Heart left ventricle (tissue), 16 donors: ENCODE results near the gene HMGB2. TPM values are rescaled to one million over a fixed set of nuclear protein-coding genes. Genes with fewer than 3 reads are reported as not detected.

Source experiments
- ATAC-seq, 4 donors: fragments of 200-7000 bp; cut with Tn5 transposase; one replicate each; pipeline ENCODE4 v1.9.1; 2020 to 2022; ENCODE audit warnings: moderate library complexity in 4 of 4, mild to moderate bottlenecking in 3 of 4, moderate number of reproducible peaks in 1 of 4
- DNase-seq, 5 donors: peaks; one replicate each; pipeline ENCODE4 v3.0.0-alpha.2; 2020
- H3K27ac ChIP-seq, 12 donors: fragments of 200-600 bp; sonication (generic) in 4 of 12; one replicate each; pipeline versions ENCODE4 v1.5.0 to v1.8.0; 2016 to 2022; ENCODE audit warnings: mild to moderate bottlenecking in 2 of 12
- H3K27me3 ChIP-seq, 9 donors: fragments of 200-600 bp; sonication (generic) in 2 of 9; one replicate each; pipeline versions ENCODE4 v1.5.1 to v1.8.0; 2016 to 2022; ENCODE audit warnings: mild to moderate bottlenecking in 3 of 9
- H3K36me3 ChIP-seq, 9 donors: fragments of 200-600 bp; sonication (generic) in 2 of 9; one replicate each; pipeline versions ENCODE4 v1.5.0 to v1.8.0; 2018 to 2022; ENCODE audit warnings: mild to moderate bottlenecking in 2 of 9
- H3K4me1 ChIP-seq, 12 donors: fragments of 200-600 bp; sonication (generic) in 4 of 12; one replicate each; pipeline versions ENCODE4 v1.5.0 to v1.8.0; 2016 to 2022; ENCODE audit warnings: mild to moderate bottlenecking in 3 of 12
- H3K4me3 ChIP-seq, 12 donors: fragments of 200-600 bp; sonication (generic) in 4 of 12; one replicate each; pipeline versions ENCODE4 v1.5.0 to v1.8.0; 2017 to 2022; ENCODE audit warnings: mild to moderate bottlenecking in 9 of 12, moderate library complexity in 4 of 12
- H3K9me3 ChIP-seq, 12 donors: fragments of 200-600 bp; sonication (generic) in 4 of 12; one replicate each; pipeline versions ENCODE4 v1.5.0 to v1.8.0; 2016 to 2022; ENCODE audit warnings: mild to moderate bottlenecking in 1 of 12
- POLR2A ChIP-seq, 2 donors: fragments of 450-650 bp; IDR thresholded peaks; one replicate each; pipeline ENCODE4 v1.6.1; 2017; ENCODE audit warnings: antibody characterized with exemption in 2 of 2, mild to moderate bottlenecking in 2 of 2, moderate library complexity in 2 of 2
- WGBS, 4 donors: extraction: QIAGEN DNeasy Blood & Tissue Kit in 2 of 4; methylation state at CpG; one replicate each; pipeline versions ENCODE4 v1.1.5 to v1.1.7; 2013 to 2018; 5-methylcytosine and 5-hydroxymethylcytosine counted together
- intact Hi-C, 10 donors: fragments of 100-400 bp; cut with DNase I; formaldehyde crosslinking; loops; one replicate each; pipeline versions ENCODE4 v1.11.1 to v1.14.2; 2022
- polyA plus RNA-seq, 2 donors: library from polyadenylated mRNA; stranded (reverse); fragments of 200-250 nt; gene quantifications; one replicate each; pipeline ENCODE4 v1.2.3, GENCODE V29; 2013
- total RNA-seq, 9 donors: library from RNA; depleted of rRNA in 2 of 9; stranded (reverse); fragments of >200 nt in 2 of 9; fragmentation: NEBNext Ultra II Directional in 3 of 9; extraction: Animal tissue kit (Norgen Biotek cat#: 25700) in 3 of 9; gene quantifications; one replicate each; pipeline versions ENCODE4 v1.1.0 to v1.2.4, GENCODE V29; 2016 to 2023
- donor health status: ischemic (EF 13 %, LVEDD 7.1; RV severe dilation, severe dysfunction).
- donor health status: healthy with polysubstance abuse.
- donor health status: DM: no; HTN: yes; CAD: no.
- donor health status: DM: no; HTN: no; CAD: no.
- donor health status: ischemic (EF 25% LVEDD 6.9; RV normal size, moderate dysfunction).
- donor health status: ischemic (EF 25% LVEDD 5.7; RV mildly dilated, moderate dysfunction).
- donor health status: healthy.
- donor health status: DM: yes; HTN: yes; CAD: no.
- donor health status: ischemic (EF 35%, LVEDD 5.7; RV mildly dilated, moderate dysfunction).
- donor health status: nonischemic (EF 11% LVEDD 7.7; RV severe dilation, severe dysfunction).
- donor health status: DM: yes; HTN: yes; CAD: no.
- donor health status: PGD.
- donor health status: ischemic (EF 29% LVEDD 5.4; RV normal size, mild dysfunction).
- donor health status: nonischemic (EF 23%, LVEDD 6.1; RV moderate dilation, normal function).

HMGB2 gene
- total and polyA plus RNA-seq, 11 donors = 28.5 to 88.9 (median 46.8) TPM

DNA sequence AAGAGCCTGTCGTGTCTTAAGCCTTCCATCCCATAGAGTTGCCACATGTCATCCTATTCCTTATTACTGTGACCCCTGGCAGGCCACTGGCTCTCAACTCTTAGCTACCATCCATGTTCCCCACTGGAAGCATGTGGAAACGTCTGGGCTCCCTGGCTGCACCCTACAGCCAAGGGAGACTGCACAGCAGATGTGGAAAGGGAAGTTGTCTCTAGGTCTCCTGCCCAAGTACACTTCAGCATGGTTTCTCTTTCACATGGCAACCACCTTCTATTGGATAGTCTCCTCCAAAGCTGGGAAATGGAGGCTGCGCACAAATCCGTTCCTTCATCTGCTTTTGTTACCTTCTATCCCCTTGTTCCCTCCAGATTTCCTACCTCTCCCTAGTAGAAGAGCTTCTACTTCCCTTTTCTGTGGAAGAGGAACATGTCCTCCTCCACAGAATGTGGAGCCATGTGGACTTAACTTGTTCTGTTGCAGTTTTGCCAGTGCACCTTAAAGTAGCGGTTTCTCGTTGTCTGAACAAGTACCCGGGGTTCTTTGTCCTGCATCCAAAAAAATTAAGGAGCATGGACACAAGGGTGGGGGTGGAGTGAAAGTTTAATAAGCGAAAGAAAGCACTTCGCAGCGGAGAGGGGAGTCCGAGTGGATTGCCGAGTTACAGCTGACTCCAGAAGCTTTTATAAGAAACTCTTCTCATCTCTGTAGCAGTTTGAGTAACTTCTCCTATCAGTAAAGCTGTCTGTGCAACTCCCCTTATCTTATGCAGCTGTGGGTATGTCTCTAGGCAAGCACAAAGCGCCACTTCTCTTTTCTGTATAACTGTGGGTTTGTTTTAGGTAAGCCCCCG, 52.5 kb downstream of the HMGB2 start:
- 72 to 80% (median 74%) methylated on average over 14 of the region's 14 CpGs for WGBS, 4 donors
- peak overlapping the region in 2 of 12 donors; percentile 1 to 38 for H3K27ac ChIP-seq
- peaks cover 0 to 38% (median 14%) of the 10 kb centered on the region in 12 donors for H3K9me3 ChIP-seq
- peak in 3 of 4 donors; percentile 36 to 54 (median 41) for ATAC-seq
- TF ChIP-seq POLR2A (IDR thresholded peaks at IDR 0.05) = no peak
- no peak for DNase-seq
- peak overlapping the region in 8 of 12 donors; percentile 14 to 45 (median 27) for H3K4me3 ChIP-seq
- H3K36me3 ChIP-seq = no peaks in the 10 kb centered on the region
- H3K27me3 ChIP-seq = no peaks in the 10 kb centered on the region
- intact Hi-C loops = loop anchor here in 1 of 10 donors (10.0 kb wide), 1 partner anchor 133 kb away; no protein-coding TSS in a partner anchor
- peaks cover 0 to 6% (median 0%) of the 10 kb centered on the region in 12 donors for H3K4me1 ChIP-seq

Other genes starting within 250 kb of the HMGB2 start
- gene GALNT7, start 165.5 kb downstream of the HMGB2 start, total RNA-seq = 10 to 100 TPM in 1 of 9 donors, 1 to 10 TPM in 8; 3.1 to 12.8 (median 6.6) TPM
- gene GALNT7, start 165.5 kb downstream of the HMGB2 start, polyA plus RNA-seq = 1 to 10 TPM; 2.3 to 4.1 TPM
- 10 to 100 TPM; 10.8 to 29.1 (median 16.0) TPM for gene SAP30, start 36.6 kb upstream of the HMGB2 start, total RNA-seq
- 10 to 100 TPM in 1 of 2 donors, 1 to 10 TPM in 1; 9.8 to 15.1 TPM for gene SAP30, start 36.6 kb upstream of the HMGB2 start, polyA plus RNA-seq
- gene SCRG1, start 64.8 kb upstream of the HMGB2 start, total RNA-seq = under 1 TPM in 8 of 9 donors, not detected in 1; 0.12 to 0.46 (median 0.25) TPM
- gene SCRG1, start 64.8 kb upstream of the HMGB2 start, polyA plus RNA-seq = under 1 TPM; 0.08 to 0.11 TPM
- gene HAND2, start 195.9 kb upstream of the HMGB2 start, total RNA-seq = 100 to 1,000 TPM in 8 of 9 donors, 10 to 100 TPM in 1; 89.3 to 188 (median 129) TPM
- gene HAND2, start 195.9 kb upstream of the HMGB2 start, polyA plus RNA-seq = 100 to 1,000 TPM in 1 of 2 donors, 10 to 100 TPM in 1; 72.8 to 105 TPM